Transverse colon (tissue), 4 donors: ENCODE data around the gene OXCT2. TPM values are rescaled to one million over a fixed set of nuclear protein-coding genes. Genes with fewer than 3 reads are reported as not detected.
A peak's percentile ranks its signal among the peaks of the same experiment; 100 is the strongest.
"Not testable (repeated sequence)": the region's sequence is repeated elsewhere in the genome, so short reads cannot be mapped to it uniquely, and the experiment has no call there.

Source experiments
- DNase-seq: peaks from one replicate; pipeline ENCODE4 v3.0.0-alpha.2; 2019
- H3K27ac ChIP-seq, 4 donors: fragments of 200-600 bp; sonication (generic); 2 replicates each; pipeline ENCODE4 v1.5.1; 2016 to 2018; ENCODE audit warnings: inconsistent platforms in 4 of 4
- H3K27me3 ChIP-seq: fragments of 200-600 bp; sonication (generic); 2 replicates; pipeline ENCODE4 v1.5.1; 2017; ENCODE audit warnings: inconsistent platforms
- H3K36me3 ChIP-seq, 4 donors: fragments of 200-600 bp; sonication (generic); 2 replicates each; pipeline ENCODE4 v1.5.1; 2017 to 2019; ENCODE audit warnings: inconsistent platforms in 4 of 4
- H3K4me1 ChIP-seq, 4 donors: fragments of 200-600 bp; sonication (generic); 2 replicates each; pipeline ENCODE4 v1.5.1; 2017 to 2020; ENCODE audit warnings: inconsistent platforms in 4 of 4
- H3K4me3 ChIP-seq, 4 donors: fragments of 200-600 bp; sonication (generic); 1 replicate in 1 of 4; 2 replicates in 3 of 4; pipeline versions ENCODE4 v1.5.1 to v1.6.1; 2017 to 2019; ENCODE audit warnings: inconsistent platforms in 4 of 4
- H3K9me3 ChIP-seq, 2 donors: fragments of 200-600 bp; sonication (generic); 2 replicates each; pipeline ENCODE4 v1.5.1; 2017 to 2019; ENCODE audit warnings: inconsistent platforms in 2 of 2
- CTCF ChIP-seq, 5 experiments: fragments of 200-600 bp in 3 of 5; fragments of 450-650 bp in 2 of 5; sonication (generic) in 3 of 5; IDR thresholded peaks; 1 replicate in 2 of 5; 2 replicates in 3 of 5; pipeline ENCODE4 v1.5.1; 2016 to 2017; ENCODE audit warnings: antibody characterized with exemption in 5 of 5, inconsistent platforms in 3 of 5, mild to moderate bottlenecking in 2 of 5, moderate library complexity in 1 of 5
- EP300 ChIP-seq: sonication (generic); formaldehyde crosslinking; IDR thresholded peaks from one replicate; pipeline ENCODE4 v1.6.1; 2017; ENCODE audit warnings: antibody characterized with exemption, low read depth
- POLR2A ChIP-seq: fragments of 450-650 bp; IDR thresholded peaks from one replicate; pipeline ENCODE4 v1.6.1; 2016; ENCODE audit warnings: antibody characterized with exemption, mild to moderate bottlenecking, moderate library complexity
- POLR2AphosphoS5 ChIP-seq, 3 donors: sonication (generic); formaldehyde crosslinking; IDR thresholded peaks; one replicate each; pipeline ENCODE4 v1.6.1; 2016; ENCODE audit warnings: antibody characterized with exemption in 3 of 3
- WGBS, 2 donors: methylation state at CpG; one replicate each; pipeline ENCODE4 v1.1.5; 2018; ENCODE audit warnings: low coverage in 1 of 2; 5-methylcytosine and 5-hydroxymethylcytosine counted together
- in situ Hi-C, 4 donors: fragments of 200-750 bp; cut with MboI; loops; one replicate each; pipeline versions ENCODE4 v1.15.0 to v1.15.1; 2017; ENCODE audit warnings: low sequenced_read_pairs in 3 of 4, low pct_ligation_motif_present in 1 of 4, low pct_unique_long_range_greater_than_20kb in 1 of 4
- intact Hi-C: fragments of 100-400 bp; cut with DNase I; formaldehyde crosslinking; loops from one replicate; pipeline ENCODE4 v1.15.1; 2023; ENCODE audit warnings: low total_unique reads
- total RNA-seq, 4 donors: library from RNA; depleted of rRNA; stranded (reverse); fragments of >200 nt; gene quantifications; one replicate each; pipeline ENCODE4 v1.1.0, GENCODE V29; 2016

Gene OXCT2
- total RNA-seq, 4 donors from 2014 or later: 0.40 to 10.8 (median 6.2) TPM

DNA sequence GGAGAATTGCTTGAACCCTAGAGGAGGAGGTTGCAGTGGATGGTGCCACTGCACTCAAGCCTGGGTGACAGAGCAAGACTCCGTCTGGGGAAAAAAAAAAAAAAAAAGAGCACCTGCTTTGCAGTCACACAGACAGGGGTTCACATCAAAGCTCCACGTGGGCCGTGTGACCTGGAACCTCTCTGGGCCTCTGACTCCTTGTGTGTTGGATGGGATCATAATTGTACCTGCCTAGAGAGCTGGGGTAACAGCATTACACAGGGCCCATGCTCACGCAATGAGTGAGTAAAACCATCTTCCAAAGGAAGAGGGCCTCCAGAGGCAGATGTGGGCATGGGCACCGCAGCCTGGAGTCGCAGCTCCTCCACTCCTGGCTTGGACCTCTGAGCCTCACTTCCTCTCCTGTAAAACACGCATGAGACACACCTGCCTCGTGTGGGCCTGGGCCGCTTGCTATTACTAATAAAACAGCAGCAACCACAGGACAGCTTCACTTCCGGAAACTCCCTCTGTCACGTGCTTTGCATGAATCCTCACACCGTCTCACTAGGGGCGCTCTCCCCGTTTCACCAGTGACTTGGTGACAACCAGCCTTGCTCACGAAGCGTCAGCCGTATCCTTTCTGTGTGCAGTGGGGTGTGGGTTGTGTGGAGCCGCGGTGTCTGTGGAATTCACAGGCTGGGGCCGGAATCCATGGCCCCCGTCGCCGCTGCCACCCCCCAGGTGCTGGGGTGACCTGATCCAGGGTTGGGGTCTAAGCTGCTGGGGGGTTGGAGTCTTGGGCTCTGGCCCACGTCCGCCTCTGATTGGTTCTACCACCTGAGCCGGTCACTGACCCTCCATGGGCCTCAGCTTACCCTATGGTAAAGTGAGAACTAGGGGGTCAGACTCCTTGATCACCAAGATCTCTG lies 28.0 kb upstream of the OXCT2 start:
- 55 to 71% methylated on average over 1 to 18 of the region's 26 CpGs for WGBS, 2 donors
- peak; percentile 91 for DNase-seq
- TF ChIP-seq POLR2A (peak; percentile 71), POLR2AphosphoS5 (IDR thresholded peaks at IDR 0.05) (peak; percentile 59 to 88 (median 74)), CTCF (IDR thresholded peaks at IDR 0.05) (peak in 1 of 5 experiments; percentile 18)
- in situ Hi-C loops, H3K36me3 ChIP-seq, H3K4me3 ChIP-seq, H3K9me3 ChIP-seq, H3K27me3 ChIP-seq: not testable (repeated sequence)
- Histone ChIP-seq H3K27ac (peak overlapping the region; percentile 60 to 70 (median 66)), H3K4me1 (peaks cover 0 to 23% (median 12%) of the 10 kb centered on the region in 4 donors)
- intact Hi-C loops: loop anchor here (5.0 kb wide), 1 partner anchor 1183 kb away; no protein-coding TSS in a partner anchor

GRCh38 chr1:39795651-39796050 lies 24.5 kb upstream of the OXCT2 start:
- Histone ChIP-seq H3K4me1 (peaks cover 0 to 23% (median 12%) of the 10 kb centered on the region in 4 donors), H3K27ac (no peak overlapping the region), H3K36me3 (no peaks in the 10 kb centered on the region), H3K27me3 (no peaks in the 10 kb centered on the region), H3K4me3 (no peak overlapping the region), H3K9me3 (no peaks in the 10 kb centered on the region)
- 9% methylated on average over 1 of the region's 1 CpG; no CpG with 5 or more reads in 1 of the 2 donors for WGBS, 2 donors
- TF ChIP-seq EP300 (no peak), POLR2A (no peak), CTCF (IDR thresholded peaks at IDR 0.05) (no peak), POLR2AphosphoS5 (IDR thresholded peaks at IDR 0.05) (no peak)
- DNase-seq: no peak
- in situ Hi-C loops (no loop called here), intact Hi-C loops (loop anchor here (5.0 kb wide), 1 partner anchor 1187 kb away; no protein-coding TSS in a partner anchor)

GRCh38 chr1:39791838-39792237 lies 20.7 kb upstream of the OXCT2 start:
- Histone ChIP-seq H3K9me3 (no peaks in the 10 kb centered on the region), H3K4me1 (peaks cover 0 to 18% (median 8%) of the 10 kb centered on the region in 4 donors), H3K27ac (no peak overlapping the region), H3K4me3 (no peak overlapping the region), H3K27me3 (peaks cover 28% of the 10 kb centered on the region), H3K36me3 (no peaks in the 10 kb centered on the region)
- TF ChIP-seq CTCF (IDR thresholded peaks at IDR 0.05) (no peak), POLR2AphosphoS5 (IDR thresholded peaks at IDR 0.05) (no peak), POLR2A (no peak), EP300 (no peak)
- 98 to 100% methylated on average over 1 to 2 of the region's 2 CpGs for WGBS, 2 donors
- in situ Hi-C loops (no loop called here), intact Hi-C loops (no loop called here)
- no peak for DNase-seq

DNA sequence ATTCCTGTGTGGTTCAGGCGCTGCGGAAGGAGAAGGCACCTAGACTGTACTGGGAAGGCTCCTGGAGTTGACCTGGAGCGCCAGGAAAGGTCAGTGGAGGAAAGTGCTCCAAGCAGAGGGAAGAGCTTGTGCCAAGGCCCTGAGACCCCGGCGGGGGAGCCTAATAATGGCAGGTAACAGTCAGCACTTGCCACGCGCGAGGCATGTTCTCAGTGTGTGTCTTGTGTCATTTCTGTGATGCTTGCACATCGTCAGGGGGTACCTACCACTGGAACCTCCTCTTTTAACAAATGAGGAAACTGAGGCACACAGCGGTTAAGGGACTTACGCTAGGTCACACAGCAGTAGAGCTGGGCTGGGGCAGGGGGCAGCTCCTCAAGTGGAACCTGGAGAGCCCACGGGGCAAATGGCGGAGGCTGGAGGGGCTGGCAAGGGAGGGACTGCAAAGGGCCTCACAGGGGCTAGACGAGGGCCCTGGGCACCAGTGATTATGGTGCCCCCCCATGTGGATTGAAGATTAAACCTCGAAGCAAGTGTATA lies 18.5 kb upstream of the OXCT2 start:
- Histone ChIP-seq H3K27me3 (peaks cover 29% of the 10 kb centered on the region), H3K4me1 (peaks cover 0 to 14% (median 6%) of the 10 kb centered on the region in 4 donors), H3K4me3 (peak overlapping the region in 3 of 4 donors; percentile 55 to 68 (median 58)), H3K27ac (peak overlapping the region; percentile 59 to 82 (median 74)), H3K36me3 (no peaks in the 10 kb centered on the region), H3K9me3 (no peaks in the 10 kb centered on the region)
- DNase-seq: no peak
- in situ Hi-C loops: loop anchor here in 1 of 4 donors (10.0 kb wide), 1 partner anchor 295 kb away; the partner anchor contains the start of gene BMP8A
- intact Hi-C loops: no loop called here
- TF ChIP-seq POLR2AphosphoS5 (IDR thresholded peaks at IDR 0.05) (no peak), EP300 (no peak), CTCF (IDR thresholded peaks at IDR 0.05) (no peak)
- 50 to 83% methylated on average over 1 to 15 of the region's 15 CpGs for WGBS, 2 donors
